Measurements from ENCODE around the gene GRIK2.

Gene GRIK2

DNA sequence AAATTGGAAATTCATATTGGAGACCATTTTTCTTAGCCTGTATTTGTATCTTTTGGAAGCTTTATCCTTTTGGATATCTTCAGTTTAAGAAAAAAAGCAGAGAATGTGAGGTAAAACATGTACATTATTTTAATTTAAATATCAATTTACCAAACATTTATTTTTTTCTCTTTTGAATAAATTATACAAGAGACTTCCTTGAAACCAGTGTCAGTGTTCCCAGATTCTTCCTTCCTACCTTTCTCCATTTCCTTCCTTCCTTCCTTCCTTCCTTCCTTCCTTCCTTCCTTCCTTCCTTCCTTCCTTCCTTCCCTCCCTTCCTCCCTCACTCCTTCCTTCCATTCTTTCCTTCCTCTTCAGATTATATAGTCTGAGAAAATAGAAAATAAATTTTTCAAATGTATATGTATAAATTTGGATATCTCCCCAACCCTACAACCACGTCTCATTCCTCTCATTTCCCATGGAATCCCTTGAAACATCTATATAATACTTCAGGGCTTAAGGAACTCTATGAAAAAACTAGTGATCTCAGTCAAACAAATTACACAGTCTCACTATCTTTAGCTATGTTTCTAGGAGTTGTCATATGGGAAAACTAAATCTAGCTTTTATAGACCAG, 528.4 kb downstream of the GRIK2 start:
- no peak for DNase-seq

DNA sequence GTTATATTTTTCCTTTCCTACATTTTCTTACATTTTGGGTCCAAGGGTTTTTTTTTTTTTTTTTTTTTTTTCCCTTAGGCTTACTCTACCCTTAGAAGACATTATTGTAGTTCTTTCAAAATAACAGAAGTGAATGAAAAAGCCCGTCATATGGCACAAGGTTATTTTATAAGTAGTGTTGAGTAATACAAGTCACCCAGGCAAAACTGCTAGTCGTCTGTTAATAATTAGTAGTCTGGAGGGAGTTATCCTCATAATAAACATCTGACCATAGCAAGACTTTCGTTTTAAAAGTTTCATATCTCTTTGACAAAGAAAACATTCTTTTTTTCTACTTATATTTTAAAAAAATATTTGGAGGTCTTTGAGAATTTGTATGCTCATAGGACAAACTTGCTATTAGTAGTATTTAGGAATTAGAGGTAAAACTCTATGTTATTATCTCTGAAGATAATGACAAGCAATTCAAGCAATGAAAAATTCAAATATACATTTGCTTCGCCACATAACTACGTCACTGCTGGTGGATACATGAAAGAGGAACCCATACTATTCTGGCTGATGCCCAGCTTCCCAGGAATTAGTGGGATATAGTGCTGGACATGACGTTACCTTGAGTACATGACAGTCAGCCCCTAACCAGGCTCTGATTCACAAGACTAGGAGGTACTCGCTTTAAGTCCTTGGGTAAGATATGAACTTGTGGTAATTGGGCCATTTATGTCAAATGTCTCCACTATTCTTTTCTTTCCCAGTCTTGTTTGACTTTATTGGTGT, 532.8 kb downstream of the GRIK2 start:
- no peak for DNase-seq

DNA sequence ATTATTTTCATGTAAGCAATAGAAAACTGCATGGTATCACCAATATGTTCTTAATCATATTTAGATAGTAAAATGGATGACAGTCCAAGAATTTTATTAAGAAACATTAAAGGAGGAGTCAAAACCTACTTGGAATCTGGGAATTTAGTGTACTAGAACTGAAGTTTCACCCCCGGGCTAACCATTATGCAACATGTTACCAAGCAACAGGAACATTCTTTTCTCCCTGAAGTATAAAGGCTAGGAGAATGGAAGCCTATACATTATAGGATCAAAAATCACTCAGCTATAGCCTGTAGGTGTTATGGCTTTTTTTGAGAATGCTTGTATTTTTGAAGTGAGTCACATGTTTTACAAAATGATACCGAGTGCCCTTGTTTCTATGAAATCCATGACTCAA, 538.3 kb downstream of the GRIK2 start:
- DNase-seq, result no peak

DNA sequence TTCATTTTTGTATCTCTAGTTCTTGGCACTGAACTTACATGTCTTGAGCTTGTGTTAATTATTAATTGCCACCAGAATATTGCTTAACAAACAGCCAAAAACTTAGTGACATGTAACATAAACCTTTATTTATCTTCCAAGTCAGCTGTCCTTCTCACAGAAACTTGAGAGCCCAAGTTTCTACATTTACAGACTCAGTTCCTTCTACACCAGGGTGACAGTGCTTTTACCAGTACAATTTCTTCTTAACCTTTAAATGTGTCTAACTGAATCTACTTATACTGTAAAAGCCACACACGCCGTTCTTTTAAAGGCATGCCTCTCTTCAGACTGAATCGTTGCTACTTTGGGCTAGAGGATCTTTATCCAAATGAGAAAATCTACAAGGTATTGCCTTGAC, 539.2 kb downstream of the GRIK2 start:
- DNase-seq, result no peak

DNA sequence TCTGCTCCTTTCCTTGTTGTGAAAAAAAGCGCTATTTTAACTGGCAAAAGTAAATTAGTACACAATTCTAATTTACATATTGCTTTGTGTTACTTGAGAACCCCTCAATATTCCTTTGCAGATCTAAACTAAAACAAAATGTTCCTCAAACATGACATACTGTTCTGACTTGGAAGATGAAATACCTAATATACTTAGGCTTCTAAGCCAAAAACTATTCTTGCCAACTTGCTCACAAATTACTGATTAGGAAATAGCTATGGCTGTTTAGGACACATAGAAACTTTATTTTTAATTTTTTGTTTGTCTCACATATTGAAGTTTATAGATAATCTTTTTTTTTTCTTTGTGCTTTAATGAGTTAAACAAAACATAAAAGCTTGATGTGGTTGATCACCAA, 542.2 kb downstream of the GRIK2 start:
- no peak for DNase-seq

DNA sequence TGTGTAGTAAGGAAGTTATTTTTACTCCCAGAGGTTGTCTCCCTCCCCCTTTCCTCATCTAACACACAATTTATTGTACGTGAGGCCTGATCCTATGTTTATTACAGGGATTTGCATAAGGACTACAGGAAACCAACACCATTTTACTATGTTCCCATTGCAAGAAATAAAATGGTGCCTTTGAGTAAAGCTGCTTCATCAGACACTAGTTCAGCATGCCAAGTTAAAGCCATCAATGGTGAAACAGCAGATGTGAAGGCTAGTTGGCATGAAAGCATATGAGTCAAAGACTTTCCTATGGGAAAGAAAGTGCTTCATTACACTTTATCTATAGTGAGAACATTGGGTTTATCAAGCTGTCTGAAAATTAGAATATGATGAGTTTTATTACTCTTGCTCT, 543.0 kb downstream of the GRIK2 start:
- no peak for DNase-seq

DNA sequence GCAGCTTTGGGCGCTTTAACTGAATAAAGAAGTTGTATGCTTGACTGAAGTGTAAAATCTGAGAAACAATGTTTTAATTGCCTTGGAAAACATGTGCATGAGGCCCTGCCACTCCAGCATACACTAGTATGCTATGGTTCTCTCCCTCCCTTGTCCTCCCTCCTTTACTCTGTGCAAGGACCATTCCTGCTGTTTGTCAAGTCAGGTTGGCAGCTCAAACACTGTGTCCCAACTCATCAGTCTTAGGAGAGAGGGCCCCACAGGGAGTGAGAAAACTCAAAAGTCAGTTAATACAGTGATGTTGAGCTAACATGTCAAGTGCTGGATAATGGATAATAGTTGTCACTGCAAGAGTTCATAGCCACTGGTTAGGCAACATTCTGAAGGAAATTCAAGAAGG, 543.6 kb downstream of the GRIK2 start:
- DNase-seq, result no peak

DNA sequence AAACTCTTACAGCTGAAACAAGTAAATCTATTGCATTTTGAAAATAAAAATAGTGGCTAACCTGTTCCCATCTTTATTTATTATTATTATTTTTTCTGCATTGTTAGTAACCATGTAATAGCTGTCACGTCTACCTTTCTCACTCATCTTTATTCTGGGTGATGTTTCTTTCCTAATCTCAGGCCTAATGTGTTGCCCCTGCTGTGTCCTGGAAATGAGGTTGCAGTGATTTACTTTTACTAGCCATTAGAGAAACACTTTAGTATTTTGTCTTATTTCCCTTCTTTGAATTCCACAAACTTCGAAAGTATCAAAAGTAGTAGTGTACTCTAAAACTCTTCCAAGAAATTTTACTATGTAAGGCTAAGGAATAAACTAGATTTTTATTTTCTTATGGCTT, 546.9 kb downstream of the GRIK2 start:
- no peak for DNase-seq

DNA sequence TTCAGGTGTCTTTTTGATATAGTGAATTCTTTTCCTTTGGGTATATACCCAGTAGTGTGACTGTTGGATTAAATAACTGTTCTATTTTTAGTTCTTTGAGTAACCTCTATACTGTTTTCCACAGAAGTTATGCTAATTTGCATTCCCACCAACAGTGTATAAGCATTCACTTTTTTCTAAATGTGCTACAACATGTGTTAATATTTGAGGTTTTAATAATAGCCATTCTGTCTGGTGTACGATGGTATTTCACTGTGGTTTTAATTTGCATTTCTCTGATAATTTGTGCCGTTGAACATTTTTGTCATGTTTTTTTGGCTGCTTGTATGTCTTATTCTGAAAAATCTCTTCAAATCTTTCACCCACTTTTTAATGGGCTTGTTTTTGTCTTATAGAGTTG, 563.5 kb downstream of the GRIK2 start:
- DNase-seq, result no peak

DNA sequence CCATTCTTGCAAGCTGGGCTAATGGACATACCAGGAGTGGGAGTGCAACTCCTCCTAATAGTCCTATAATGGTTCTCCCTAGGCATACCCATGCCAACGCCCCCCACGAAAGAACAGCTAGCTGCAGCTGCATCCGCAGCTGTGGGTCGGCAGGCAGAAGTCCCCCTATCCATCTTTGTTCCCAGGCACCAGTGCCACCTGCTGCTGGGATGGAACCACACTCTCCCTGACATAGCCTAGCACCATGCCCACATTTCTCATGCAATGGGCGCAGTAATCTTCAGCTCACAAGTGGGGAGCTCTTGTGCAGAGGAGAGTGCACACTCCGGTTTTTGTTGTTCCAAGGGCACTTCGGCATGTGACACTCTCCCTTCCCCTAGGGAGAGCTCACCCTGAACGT, 567.8 kb downstream of the GRIK2 start:
- DNase-seq, result no peak

DNA sequence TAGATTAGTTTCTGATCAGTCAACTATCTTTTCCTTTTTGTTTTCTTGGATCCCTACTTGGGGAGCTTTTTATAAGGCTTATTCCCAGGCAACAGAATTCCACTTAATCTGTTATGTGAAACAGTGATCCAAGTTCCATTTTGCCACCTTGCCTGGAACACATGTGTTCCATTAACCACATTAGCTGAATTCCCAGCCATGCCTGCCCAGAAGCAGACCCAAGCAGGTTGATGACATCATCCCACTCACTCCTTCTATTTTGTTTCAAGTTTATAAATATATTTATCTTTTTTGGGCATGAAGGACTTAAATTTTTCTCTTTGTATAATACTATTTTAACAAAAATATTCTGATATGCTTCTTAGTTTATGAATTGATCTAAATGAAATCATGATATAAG, 587.4 kb downstream of the GRIK2 start:
- no peak for DNase-seq

DNA sequence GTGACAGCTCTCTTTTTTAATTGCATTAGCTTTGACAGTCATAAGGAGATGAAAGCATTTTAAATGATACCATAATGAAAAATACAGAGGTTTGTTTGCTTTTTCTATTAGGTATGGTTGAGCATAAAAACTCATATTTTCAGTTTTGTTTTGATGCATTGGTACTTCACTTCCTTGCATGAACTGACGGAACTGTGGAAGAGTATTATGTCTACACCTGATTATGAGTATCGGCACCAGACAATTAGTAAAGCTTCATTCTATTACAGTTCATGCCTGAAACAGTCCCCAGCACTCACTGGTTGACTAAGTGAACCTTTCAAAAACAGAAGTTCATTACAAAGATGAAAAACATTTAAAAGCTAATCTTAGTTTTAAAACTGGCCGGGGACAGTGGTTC, 593.0 kb downstream of the GRIK2 start:
- DNase-seq, result no peak

DNA sequence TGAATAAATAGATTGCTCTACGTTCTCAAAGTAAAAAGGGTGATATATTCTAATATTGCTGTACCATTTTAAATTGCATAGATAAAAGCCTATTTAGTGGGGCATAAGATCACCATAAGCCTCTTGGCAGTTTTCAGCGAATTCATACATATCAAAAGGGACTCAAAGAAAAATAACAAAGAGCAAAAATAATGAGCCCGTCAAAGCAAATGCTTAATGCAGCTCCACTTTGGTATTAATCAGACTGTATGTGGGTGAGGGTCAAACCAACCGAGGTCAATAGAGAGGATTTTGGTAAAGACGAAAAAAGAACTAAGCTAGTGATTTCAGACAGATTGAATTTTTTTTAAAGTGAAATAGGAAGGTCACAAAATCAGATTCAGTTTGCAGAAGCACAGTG, 598.8 kb downstream of the GRIK2 start:
- no peak for DNase-seq

DNA sequence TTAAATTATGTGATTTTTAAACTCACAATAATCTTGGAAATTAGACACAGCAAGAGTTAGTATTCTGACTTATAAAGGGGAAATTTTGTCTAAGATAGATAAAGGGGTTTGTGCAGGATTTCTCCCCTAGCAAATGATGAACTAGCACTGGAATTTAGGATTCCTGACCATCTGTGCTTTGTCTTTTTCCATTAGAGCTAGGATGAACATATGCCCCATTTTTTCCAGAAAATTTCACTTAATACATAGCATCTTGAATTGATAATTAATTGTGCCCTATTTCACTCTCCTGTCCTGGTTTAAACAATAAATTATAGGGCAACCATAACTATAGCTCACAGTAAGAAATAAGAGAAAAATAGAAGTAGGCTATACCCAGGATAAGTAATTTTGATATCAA, 601.0 kb downstream of the GRIK2 start:
- no peak for DNase-seq

DNA sequence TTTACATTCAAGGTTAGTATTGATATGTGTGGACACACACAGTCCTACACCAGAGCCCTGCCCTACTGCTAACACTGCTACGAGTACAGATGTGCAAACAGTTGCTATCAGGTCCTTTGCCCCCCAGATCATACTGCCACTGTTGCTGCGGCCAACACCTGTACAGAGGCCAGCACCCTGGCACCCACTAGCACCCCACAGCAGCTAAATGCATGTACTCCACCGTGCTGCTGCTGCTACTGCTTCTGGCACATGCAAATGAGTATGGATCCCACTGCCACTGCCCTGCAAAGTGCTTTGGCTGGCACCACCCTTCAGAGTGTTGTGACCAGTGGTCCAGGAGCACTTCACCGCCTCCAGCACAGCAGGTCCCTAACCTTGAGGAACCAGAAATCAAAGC, 621.9 kb downstream of the GRIK2 start:
- DNase-seq, result no peak

DNA sequence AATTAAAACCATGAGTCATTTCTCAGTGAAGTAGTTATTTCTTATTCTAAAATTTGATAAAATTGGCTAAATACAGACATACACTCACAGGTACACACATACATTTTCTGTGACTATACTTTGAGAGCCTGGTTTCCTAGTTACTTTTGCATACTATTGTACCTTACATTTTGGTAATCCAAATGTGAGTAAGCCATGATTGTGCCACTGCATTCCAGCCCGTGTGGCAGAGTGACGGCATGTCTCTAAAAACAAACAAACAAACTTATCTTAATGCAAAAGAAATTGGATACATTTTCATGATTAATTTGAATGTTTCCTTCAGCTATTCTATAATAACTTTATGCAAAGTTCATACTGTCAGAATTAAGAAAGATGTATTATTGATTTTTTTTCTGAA, 628.8 kb downstream of the GRIK2 start:
- DNase-seq, result no peak

DNA sequence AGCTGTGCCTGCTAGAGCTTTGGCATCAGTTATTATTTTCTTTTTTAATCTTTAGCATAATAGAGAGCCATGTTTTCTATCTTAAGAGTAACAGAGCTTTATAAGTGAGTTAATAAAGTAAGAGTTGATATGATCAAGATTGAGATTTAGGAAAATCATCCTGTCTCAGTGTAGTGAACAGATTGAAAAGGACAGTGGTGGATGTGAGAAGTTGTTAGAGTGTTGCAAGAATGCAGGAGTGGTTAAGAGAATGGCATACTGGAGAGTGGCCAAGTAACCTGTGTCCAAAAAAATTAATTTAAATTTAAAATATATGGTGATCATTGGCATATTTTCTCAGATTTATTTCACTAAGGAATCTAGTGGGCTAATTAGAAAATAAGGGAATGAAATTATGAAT, 629.3 kb downstream of the GRIK2 start:
- no peak for DNase-seq

DNA sequence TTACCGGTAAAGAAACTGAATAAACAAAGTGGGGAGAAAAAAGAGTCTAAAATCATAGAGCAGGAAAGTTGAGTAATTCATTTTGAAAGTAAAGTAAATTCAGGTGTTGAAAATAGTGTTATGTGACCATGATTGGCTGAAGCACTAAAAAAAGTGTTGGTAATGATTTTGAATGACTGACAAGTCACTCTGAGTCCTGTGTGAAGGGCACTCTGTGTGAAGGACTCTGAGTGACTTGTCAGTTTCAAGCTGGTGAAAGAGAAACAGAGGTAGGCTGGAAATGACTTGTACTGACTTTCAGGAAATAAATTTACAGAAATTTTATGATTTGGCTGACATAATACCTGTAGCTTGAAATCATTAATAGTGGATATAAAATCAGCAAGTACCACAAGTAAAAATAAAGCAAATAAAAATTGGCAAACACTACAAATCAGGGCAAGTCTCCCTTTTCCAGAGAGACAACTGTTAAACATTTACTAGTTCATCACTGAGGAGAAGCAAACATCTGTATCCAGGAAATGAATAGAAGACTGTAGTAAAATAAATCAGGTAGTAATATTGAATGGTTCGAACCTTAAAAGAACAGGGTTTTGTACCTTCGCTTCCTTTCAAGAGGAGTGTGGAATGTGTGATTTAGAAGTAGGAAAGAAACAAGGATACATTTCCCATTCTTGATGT, 630.6 kb downstream of the GRIK2 start:
- DNase-seq, result no peak

DNA sequence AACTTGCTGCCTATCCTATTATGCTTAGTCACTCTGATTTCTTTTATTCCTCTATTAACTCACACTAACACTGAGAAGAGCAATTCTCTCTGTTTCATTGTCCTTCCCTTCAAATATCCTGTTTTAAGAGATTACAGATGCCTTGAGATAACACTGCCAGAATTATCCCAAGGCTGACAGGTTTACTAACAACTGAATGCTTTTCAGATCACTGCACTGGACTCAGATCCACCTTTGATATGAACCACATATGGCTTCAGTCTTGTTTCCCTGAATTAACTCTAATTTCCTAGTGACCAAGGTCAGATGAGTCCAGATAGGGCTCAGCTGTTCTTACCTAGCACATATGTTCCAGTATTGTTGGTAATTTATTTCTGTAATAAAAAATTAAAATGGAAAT, 633.1 kb downstream of the GRIK2 start:
- no peak for DNase-seq

DNA sequence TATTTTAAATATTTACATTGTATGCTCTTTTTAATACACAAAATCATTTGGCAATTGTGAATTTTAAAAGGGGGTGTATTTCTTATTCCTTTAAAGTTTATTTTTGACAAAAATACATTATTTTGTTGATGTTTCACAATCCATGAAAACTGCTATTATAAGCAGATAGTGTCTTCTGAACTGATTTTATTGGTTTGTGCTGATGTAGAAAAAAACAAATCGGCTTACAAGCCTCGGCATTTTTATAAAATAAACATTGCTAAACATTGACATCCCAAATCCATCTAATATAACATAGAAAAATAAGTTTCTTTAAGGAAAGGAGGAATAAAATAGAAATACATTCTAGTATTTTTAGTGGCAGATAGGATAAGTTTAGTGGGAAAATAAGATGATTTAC, 634.7 kb downstream of the GRIK2 start:
- no peak for DNase-seq

DNA sequence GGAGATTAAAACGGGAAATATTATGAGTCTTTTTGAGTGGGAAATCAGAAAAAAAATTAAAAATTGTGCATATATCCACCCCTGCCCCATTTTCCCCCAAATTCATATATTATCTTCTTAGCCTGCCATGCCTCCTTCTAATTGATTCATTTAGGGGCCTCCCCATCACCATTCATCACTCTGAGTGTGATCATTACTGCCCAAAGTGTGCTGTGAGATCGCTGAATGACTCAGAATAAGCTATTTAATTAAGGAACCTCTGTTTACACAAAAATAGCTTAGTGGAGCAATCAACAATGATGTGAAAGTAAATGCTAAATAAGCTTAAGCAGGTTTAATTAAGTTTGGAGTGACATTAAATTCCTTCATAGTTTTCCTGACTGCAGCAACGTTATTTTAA, 645.5 kb downstream of the GRIK2 start:
- no peak for DNase-seq

DNA sequence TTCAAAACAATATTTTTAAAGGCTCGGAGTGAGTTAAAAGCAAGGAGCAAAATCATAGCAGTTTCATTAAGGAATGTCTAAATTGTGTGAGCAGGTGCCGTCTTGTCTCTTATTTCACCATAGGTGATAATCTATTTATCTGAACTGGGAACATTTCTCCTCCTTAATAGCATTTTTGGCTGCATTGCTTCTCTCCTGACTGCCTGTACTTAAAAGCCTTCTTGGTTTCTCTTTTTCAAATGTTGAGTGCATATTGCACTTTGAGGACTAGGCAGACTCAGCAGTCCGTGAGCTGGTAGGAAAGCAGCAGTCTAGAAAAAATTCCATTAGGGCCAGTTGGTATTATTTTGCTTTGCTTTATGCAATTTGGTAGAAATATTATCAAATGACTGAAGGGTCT, 645.9 kb downstream of the GRIK2 start:
- DNase-seq, result no peak

DNA sequence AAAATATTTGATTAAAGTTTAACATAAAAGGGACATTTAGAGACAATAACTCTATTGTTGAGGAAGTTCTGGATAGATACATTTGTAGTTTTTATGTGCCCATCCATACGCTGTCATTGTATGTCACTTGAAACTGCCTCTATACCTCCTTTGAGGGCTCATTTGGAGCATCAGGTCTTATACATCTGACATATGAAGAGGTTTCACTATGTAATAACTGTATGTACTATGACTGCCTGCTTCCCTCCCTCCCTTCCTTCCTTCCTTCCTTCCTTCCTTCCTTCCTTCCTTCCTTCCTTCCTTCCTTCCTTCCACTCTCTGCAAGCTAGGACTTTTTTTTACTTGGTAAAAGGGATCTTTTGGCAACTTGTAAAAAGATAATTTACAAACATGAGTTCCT, 657.5 kb downstream of the GRIK2 start:
- DNase-seq, result no peak

DNA sequence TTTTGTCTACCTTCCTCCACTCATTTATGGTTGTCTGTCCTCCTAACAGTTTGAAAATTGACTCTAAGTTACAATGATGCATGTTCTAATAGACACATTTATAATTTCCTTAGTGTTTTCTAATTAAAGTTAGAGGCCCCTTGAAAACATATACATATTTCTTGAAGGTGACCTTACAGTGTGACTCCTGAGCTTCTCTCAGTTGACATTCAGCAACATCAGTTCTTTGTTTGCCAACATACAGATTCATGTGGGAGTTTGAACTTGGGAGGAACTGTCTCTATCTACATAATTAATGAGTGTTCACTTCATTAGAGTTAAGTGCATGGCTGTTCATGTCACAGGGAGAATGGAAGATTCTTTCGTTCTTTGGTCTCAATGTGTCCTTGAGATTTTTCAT, 658.2 kb downstream of the GRIK2 start:
- DNase-seq, result no peak

DNA sequence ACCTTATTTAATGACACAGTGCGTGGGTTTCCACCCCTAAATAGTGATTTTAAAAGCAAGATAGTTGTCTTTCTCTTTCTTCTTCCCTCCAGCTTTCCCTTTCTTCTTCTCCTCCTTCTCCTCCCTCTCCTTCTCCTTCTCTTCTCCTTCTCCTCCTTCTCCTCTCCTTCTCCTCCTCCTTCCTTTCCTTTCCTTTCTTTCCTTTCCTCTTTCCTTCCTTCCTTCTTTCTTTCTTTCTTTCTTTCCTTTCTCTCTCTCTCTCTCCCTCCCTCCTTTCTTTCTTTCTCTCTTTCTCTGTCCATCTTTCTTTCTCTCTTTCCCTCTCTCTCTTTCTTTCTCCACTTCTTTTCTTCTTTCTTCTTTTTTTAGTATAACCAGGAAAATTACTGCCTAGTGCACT, 670.6 kb downstream of the GRIK2 start:
- DNase-seq, result no peak
